ENCODE data around the gene RPRD1A.

- TF ChIP-seq EZH2 (IDR thresholded peaks at IDR 0.05) (no peak), CTCF (IDR thresholded peaks at IDR 0.05) (no peak)
These were observed 125.2 kb downstream of the RPRD1A start for GRCh38 chr18:35942133-35942532.

All from neural progenitor cell (in vitro differentiated cells).